Endothelial cell of umbilical vein (primary cell): Measurements from ENCODE around the gene RGSL1.

Experiments
- CTCF ChIP-seq, 2 donors: IDR thresholded peaks; 1 replicate in 1 of 2; 2 replicates in 1 of 2; pipeline ENCODE4 v1.5.1; 2011; ENCODE audit warnings: low read length in 2 of 2, mild to moderate bottlenecking in 2 of 2, moderate library complexity in 2 of 2, control low read depth in 1 of 2, inconsistent platforms in 1 of 2, low read depth in 1 of 2; ENCODE audit not compliant: insufficient read depth in 1 of 2; ENCODE audit errors: extremely low read depth in 1 of 2
- JUN ChIP-seq: IDR thresholded peaks from 2 replicates; pipeline ENCODE4 v1.6.1; 2011; ENCODE audit warnings: borderline replicate concordance, low read depth; ENCODE audit not compliant: insufficient read length, insufficient read depth

GRCh38 chr1:182608236-182608635 lies 158.3 kb downstream of the RGSL1 start:
- no peak for TF ChIP-seq JUN
- no peak for TF ChIP-seq CTCF (IDR thresholded peaks at IDR 0.05; ENCODE audit: extremely low read depth in 1 of 2, insufficient read depth in 1 of 2, low read depth in 1 of 2, low read length in 2 of 2)
